ENCODE data around the gene INTS11. TPM values are rescaled to one million over a fixed set of nuclear protein-coding genes. Genes with fewer than 3 reads are reported as not detected.

The INTS11 gene
- total and polyA plus RNA-seq, 2 of the 8 experiments (the other 6 are each of a cell fraction or from before 2014, with no cell fraction given), result 113 to 243 TPM

- TF ChIP-seq BRCA1 (IDR thresholded peaks at IDR 0.05; ENCODE audit: low read depth, low read length), result no peak
- TF ChIP-seq POU5F1 (IDR thresholded peaks at IDR 0.05; ENCODE audit: low read depth, low read length), result no peak
Measured at GRCh38 chr1:1331068-1331965, 6.9 kb upstream of the INTS11 start, which contains the start of gene TAS1R3 (continued).

Measured in H1 (cell line).